Measurements from ENCODE around the gene FGF1.

Gene FGF1

GRCh38 chr5:142660196-142660595, 25.7 kb downstream of the FGF1 start:
- Histone ChIP-seq H3K27me3 (ENCODE audit: low read depth, low read length) (peaks cover 8% of the 10 kb centered on the region; the same call in 1 of the 2 replicates), H3K27ac (ENCODE audit: low read length) (no peak overlapping the region), H4K20me1 (ENCODE audit: insufficient read depth, low read length) (no peaks in the 10 kb centered on the region), H2AFZ (ENCODE audit: low read depth, low read length) (no peak overlapping the region), H3K79me2 (ENCODE audit: low read length) (no peaks in the 10 kb centered on the region), H3K4me3 (ENCODE audit: low read length) (no peak overlapping the region), H3K4me1 (ENCODE audit: low read length) (peaks cover 4% of the 10 kb centered on the region; the same call in 1 of the 2 replicates), H3K4me2 (ENCODE audit: low read length) (no peak overlapping the region), H3K9ac (ENCODE audit: low read length) (no peak overlapping the region), H3K36me3 (replicated peaks; ENCODE audit: low read depth, low read length) (no peaks in the 10 kb centered on the region), H3K9me3 (ENCODE audit: insufficient read depth, low read length) (no peaks in the 10 kb centered on the region)
- TF ChIP-seq EZH2phosphoT487 (IDR thresholded peaks at IDR 0.05; ENCODE audit: low read depth) (no peak), CTCF (IDR thresholded peaks at IDR 0.05; ENCODE audit: low read depth, low read length) (no peak)

GRCh38 chr5:142659405-142659804, 26.5 kb downstream of the FGF1 start:
- no peaks in the 10 kb centered on the region for H3K79me2 ChIP-seq (ENCODE audit: low read length)
- no peak overlapping the region for H3K4me3 ChIP-seq (ENCODE audit: low read length)
- no peaks in the 10 kb centered on the region for H3K9me3 ChIP-seq (ENCODE audit: insufficient read depth, low read length)
- no peak overlapping the region for H3K9ac ChIP-seq (ENCODE audit: low read length)
- H2AFZ ChIP-seq (ENCODE audit: low read depth, low read length) = no peak overlapping the region
- H3K4me1 ChIP-seq (ENCODE audit: low read length) = peaks cover 4% of the 10 kb centered on the region; the same call in 1 of the 2 replicates
- peaks cover 8% of the 10 kb centered on the region; the same call in 1 of the 2 replicates for H3K27me3 ChIP-seq (ENCODE audit: low read depth, low read length)
- no peak overlapping the region for H3K27ac ChIP-seq (ENCODE audit: low read length)
- no peaks in the 10 kb centered on the region for H4K20me1 ChIP-seq (ENCODE audit: insufficient read depth, low read length)
- H3K4me2 ChIP-seq (ENCODE audit: low read length) = no peak overlapping the region
- H3K36me3 ChIP-seq (replicated peaks; ENCODE audit: low read depth, low read length) = no peaks in the 10 kb centered on the region
- TF ChIP-seq CTCF (IDR thresholded peaks at IDR 0.05; ENCODE audit: low read depth, low read length) (no peak), EZH2phosphoT487 (IDR thresholded peaks at IDR 0.05; ENCODE audit: low read depth) (no peak)

GRCh38 chr5:142658278-142658677, 27.6 kb downstream of the FGF1 start:
- H3K4me3 ChIP-seq (ENCODE audit: low read length) = no peak overlapping the region
- H3K79me2 ChIP-seq (ENCODE audit: low read length) = no peaks in the 10 kb centered on the region
- H3K27me3 ChIP-seq (ENCODE audit: low read depth, low read length) = peaks cover 8% of the 10 kb centered on the region; the same call in 1 of the 2 replicates
- H3K4me1 ChIP-seq (ENCODE audit: low read length) = peaks cover 4% of the 10 kb centered on the region; the same call in 1 of the 2 replicates
- H3K9ac ChIP-seq (ENCODE audit: low read length) = no peak overlapping the region
- no peak overlapping the region for H3K27ac ChIP-seq (ENCODE audit: low read length)
- no peaks in the 10 kb centered on the region for H4K20me1 ChIP-seq (ENCODE audit: insufficient read depth, low read length)
- no peaks in the 10 kb centered on the region for H3K9me3 ChIP-seq (ENCODE audit: insufficient read depth, low read length)
- no peak overlapping the region for H3K4me2 ChIP-seq (ENCODE audit: low read length)
- TF ChIP-seq EZH2phosphoT487 (IDR thresholded peaks at IDR 0.05; ENCODE audit: low read depth) (no peak), CTCF (IDR thresholded peaks at IDR 0.05; ENCODE audit: low read depth, low read length) (no peak)
- H2AFZ ChIP-seq (ENCODE audit: low read depth, low read length) = no peak overlapping the region
- H3K36me3 ChIP-seq (replicated peaks; ENCODE audit: low read depth, low read length) = no peaks in the 10 kb centered on the region

GRCh38 chr5:142657446-142657845, 28.4 kb downstream of the FGF1 start:
- H3K9me3 ChIP-seq (ENCODE audit: insufficient read depth, low read length) = no peaks in the 10 kb centered on the region
- no peaks in the 10 kb centered on the region for H3K79me2 ChIP-seq (ENCODE audit: low read length)
- H3K27ac ChIP-seq (ENCODE audit: low read length) = no peak overlapping the region
- H3K27me3 ChIP-seq (ENCODE audit: low read depth, low read length) = peaks cover 8% of the 10 kb centered on the region; the same call in 1 of the 2 replicates
- H3K36me3 ChIP-seq (replicated peaks; ENCODE audit: low read depth, low read length) = no peaks in the 10 kb centered on the region
- no peak overlapping the region for H2AFZ ChIP-seq (ENCODE audit: low read depth, low read length)
- H3K4me3 ChIP-seq (ENCODE audit: low read length) = no peak overlapping the region
- peaks cover 4% of the 10 kb centered on the region; the same call in 1 of the 2 replicates for H3K4me1 ChIP-seq (ENCODE audit: low read length)
- H3K4me2 ChIP-seq (ENCODE audit: low read length) = no peak overlapping the region
- H4K20me1 ChIP-seq (ENCODE audit: insufficient read depth, low read length) = no peaks in the 10 kb centered on the region
- no peak overlapping the region for H3K9ac ChIP-seq (ENCODE audit: low read length)
- no peak for TF ChIP-seq CTCF (IDR thresholded peaks at IDR 0.05; ENCODE audit: low read depth, low read length)
- TF ChIP-seq EZH2phosphoT487 (IDR thresholded peaks at IDR 0.05; ENCODE audit: low read depth) = no peak

All from OCI-LY3 (cell line).